ENCODE data around the gene SCGN. TPM values are rescaled to one million over a fixed set of nuclear protein-coding genes. Genes with fewer than 3 reads are reported as not detected.

Gene SCGN
- total RNA-seq, 4 donors from 2014 or later = 3.6 to 13.0 (median 5.0) TPM

DNA sequence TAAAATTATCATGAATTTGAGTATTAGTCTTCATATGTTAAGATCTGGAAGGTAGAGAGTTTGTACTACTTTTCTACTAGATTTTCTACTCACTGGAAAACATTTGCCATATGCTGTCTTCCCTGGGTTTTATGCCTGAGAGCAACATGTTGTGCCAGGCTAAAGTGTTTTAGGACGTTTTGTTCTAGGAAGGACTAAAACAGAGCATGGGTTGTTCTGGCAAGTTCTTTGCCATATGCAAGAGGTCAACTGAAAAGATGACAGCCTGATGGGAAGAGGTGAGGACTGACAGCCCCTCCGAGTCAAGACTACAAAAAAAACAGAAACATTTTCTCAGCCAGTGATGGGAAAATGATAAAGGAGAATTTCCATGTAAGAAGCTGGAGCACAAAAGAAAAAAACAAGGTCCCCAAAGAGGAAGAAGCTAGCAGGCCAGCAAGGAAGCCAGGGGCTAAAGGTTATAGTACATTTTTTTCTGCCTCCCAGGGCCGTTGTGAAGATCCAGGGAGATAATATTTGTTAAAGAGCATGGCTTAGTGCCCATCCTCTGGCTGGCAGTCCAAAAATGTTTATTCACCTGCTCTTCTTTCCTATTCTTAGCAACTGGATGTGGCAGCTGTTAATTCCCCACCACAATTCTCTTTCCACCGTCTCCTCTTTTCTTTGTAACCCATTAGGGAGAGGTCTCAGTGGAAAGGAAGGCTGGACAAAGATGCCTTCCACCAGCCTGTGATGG, 7.8 kb downstream of the SCGN start:
- TF ChIP-seq EP300 (IDR thresholded peaks at IDR 0.05; ENCODE audit: low read depth) (no peak), POLR2A (IDR thresholded peaks at IDR 0.05) (no peak), POLR2AphosphoS5 (IDR thresholded peaks at IDR 0.05) (no peak)
- TF ChIP-seq, protein P1, sequence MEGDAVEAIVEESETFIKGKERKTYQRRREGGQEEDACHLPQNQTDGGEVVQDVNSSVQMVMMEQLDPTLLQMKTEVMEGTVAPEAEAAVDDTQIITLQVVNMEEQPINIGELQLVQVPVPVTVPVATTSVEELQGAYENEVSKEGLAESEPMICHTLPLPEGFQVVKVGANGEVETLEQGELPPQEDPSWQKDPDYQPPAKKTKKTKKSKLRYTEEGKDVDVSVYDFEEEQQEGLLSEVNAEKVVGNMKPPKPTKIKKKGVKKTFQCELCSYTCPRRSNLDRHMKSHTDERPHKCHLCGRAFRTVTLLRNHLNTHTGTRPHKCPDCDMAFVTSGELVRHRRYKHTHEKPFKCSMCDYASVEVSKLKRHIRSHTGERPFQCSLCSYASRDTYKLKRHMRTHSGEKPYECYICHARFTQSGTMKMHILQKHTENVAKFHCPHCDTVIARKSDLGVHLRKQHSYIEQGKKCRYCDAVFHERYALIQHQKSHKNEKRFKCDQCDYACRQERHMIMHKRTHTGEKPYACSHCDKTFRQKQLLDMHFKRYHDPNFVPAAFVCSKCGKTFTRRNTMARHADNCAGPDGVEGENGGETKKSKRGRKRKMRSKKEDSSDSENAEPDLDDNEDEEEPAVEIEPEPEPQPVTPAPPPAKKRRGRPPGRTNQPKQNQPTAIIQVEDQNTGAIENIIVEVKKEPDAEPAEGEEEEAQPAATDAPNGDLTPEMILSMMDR (IDR thresholded peaks at IDR 0.05) = no peak
- in situ Hi-C loops (cut with MboI; ENCODE audit: low pct_ligation_motif_present in 1 of 4, low pct_unique_long_range_greater_than_20kb in 1 of 4, low sequenced_read_pairs in 3 of 4) = no loop called here
- Histone ChIP-seq H3K9me3 (no peaks in the 10 kb centered on the region), H3K36me3 (no peaks in the 10 kb centered on the region), H3K27ac (no peak overlapping the region), H3K4me1 (no peaks in the 10 kb centered on the region), H3K27me3 (peaks cover 2% of the 10 kb centered on the region), H3K4me3 (no peak overlapping the region)
- no peak for DNase-seq
- whole genome bisulfite sequencing, 2 donors (ENCODE audit: low coverage in 1 of 2) = 35% methylated on average over 4 of the region's 4 CpGs
- intact Hi-C loops (cut with DNase I; ENCODE audit: low total_unique reads) = no loop called here

DNA sequence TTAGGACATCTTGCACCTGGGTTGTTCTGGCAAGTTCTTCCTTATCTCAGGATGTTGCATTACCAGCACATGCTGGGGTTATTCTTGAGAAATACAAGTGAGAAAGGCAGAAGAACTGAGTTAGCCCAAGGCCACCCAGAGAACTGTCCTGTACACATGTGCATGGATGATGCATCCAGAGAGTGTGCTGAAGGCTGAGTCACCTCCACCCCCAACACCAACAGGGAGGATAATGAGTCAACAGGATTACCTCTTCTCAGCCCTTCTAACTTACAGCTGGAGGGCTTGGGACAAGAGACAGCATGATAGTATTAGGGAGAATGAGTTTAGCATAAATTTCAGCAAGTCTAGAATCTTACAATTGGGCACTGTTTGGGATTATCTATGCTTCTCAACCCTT, 8.5 kb downstream of the SCGN start:
- in situ Hi-C loops (cut with MboI; ENCODE audit: low pct_ligation_motif_present in 1 of 4, low pct_unique_long_range_greater_than_20kb in 1 of 4, low sequenced_read_pairs in 3 of 4) = no loop called here
- intact Hi-C loops (cut with DNase I; ENCODE audit: low total_unique reads) = no loop called here
- no peaks in the 10 kb centered on the region for H3K36me3 ChIP-seq
- H3K27me3 ChIP-seq = no peaks in the 10 kb centered on the region
- H3K27ac ChIP-seq = no peak overlapping the region
- no peak for DNase-seq
- H3K4me1 ChIP-seq = no peaks in the 10 kb centered on the region
- no peak for TF ChIP-seq POLR2AphosphoS5 (IDR thresholded peaks at IDR 0.05)
- no peak for TF ChIP-seq POLR2A (IDR thresholded peaks at IDR 0.05)
- TF ChIP-seq EP300 (IDR thresholded peaks at IDR 0.05; ENCODE audit: low read depth) = no peak
- TF ChIP-seq, protein P1 (IDR thresholded peaks at IDR 0.05) = no peak
- H3K9me3 ChIP-seq = no peaks in the 10 kb centered on the region
- H3K4me3 ChIP-seq = no peak overlapping the region

DNA sequence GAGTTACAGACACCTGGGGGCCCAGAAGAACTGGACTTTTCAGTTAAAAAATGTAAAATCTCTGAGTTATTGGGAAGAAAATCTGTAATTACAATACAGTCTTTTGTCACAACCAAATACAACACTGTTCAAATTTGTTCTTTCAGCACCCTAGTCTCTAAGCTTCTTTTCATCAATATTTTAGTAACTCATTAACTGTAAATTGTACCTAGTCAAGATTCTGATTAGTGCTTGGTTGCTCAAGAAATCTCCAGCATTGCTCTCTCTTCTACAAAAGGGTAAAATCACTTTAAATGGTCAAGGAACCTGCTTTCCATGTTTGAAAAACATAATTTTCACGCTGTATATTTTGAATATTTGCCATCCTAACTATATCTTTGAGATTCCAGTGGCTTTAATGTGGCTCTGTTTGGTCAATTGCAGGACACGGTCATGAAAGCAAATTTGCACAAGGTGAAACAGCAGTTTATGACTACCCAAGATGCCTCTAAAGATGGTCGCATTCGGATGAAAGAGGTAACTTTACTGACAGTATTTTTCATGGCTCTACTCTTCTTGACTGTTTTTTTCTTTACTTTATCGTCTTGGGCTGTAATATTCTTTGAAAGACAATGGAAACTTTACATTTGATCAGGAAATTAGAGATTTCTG, 9.2 kb downstream of the SCGN start:
- TF ChIP-seq EP300 (IDR thresholded peaks at IDR 0.05; ENCODE audit: low read depth) (no peak), POLR2AphosphoS5 (IDR thresholded peaks at IDR 0.05) (no peak), POLR2A (IDR thresholded peaks at IDR 0.05) (no peak)
- TF ChIP-seq, protein P1 (IDR thresholded peaks at IDR 0.05) = no peak
- DNase-seq = no peak
- H3K4me3 ChIP-seq = no peak overlapping the region
- no peak overlapping the region for H3K27ac ChIP-seq
- no peaks in the 10 kb centered on the region for H3K4me1 ChIP-seq
- H3K9me3 ChIP-seq = no peaks in the 10 kb centered on the region
- H3K36me3 ChIP-seq = no peaks in the 10 kb centered on the region
- no peaks in the 10 kb centered on the region for H3K27me3 ChIP-seq
- intact Hi-C loops (cut with DNase I; ENCODE audit: low total_unique reads) = no loop called here
- 63 to 70% methylated on average over 5 of the region's 5 CpGs for WGBS, 2 donors (ENCODE audit: low coverage in 1 of 2)
- in situ Hi-C loops (cut with MboI; ENCODE audit: low pct_ligation_motif_present in 1 of 4, low pct_unique_long_range_greater_than_20kb in 1 of 4, low sequenced_read_pairs in 3 of 4) = no loop called here

GRCh38 chr6:25665455-25665854, 13.4 kb downstream of the SCGN start:
- no peaks in the 10 kb centered on the region for H3K9me3 ChIP-seq
- TF ChIP-seq, protein P1 (IDR thresholded peaks at IDR 0.05) = no peak
- TF ChIP-seq EP300 (IDR thresholded peaks at IDR 0.05; ENCODE audit: low read depth) = no peak
- TF ChIP-seq POLR2AphosphoS5 (IDR thresholded peaks at IDR 0.05) = no peak
- 85 to 91% methylated on average over 4 of the region's 4 CpGs for WGBS, 2 donors (ENCODE audit: low coverage in 1 of 2)
- DNase-seq = no peak
- H3K4me3 ChIP-seq = no peak overlapping the region
- no peaks in the 10 kb centered on the region for H3K36me3 ChIP-seq
- no peaks in the 10 kb centered on the region for H3K27me3 ChIP-seq
- H3K27ac ChIP-seq = no peak overlapping the region
- in situ Hi-C loops (cut with MboI; ENCODE audit: low pct_ligation_motif_present in 1 of 4, low pct_unique_long_range_greater_than_20kb in 1 of 4, low sequenced_read_pairs in 3 of 4) (no loop called here), intact Hi-C loops (cut with DNase I; ENCODE audit: low total_unique reads) (no loop called here)
- H3K4me1 ChIP-seq = no peaks in the 10 kb centered on the region

All from transverse colon (tissue), 4 donors.